Measurements from ENCODE around the gene CDC16. TPM values are rescaled to one million over a fixed set of nuclear protein-coding genes. Genes with fewer than 3 reads are reported as not detected.

The CDC16 gene
- total and polyA plus RNA-seq, 2 of the 4 experiments (the other 2 are of a cell fraction) = 41.6 to 66.6 TPM

- Histone ChIP-seq H3K4me3 (ENCODE audit: insufficient read depth, low read depth, low read length) (no peak overlapping the region), H2AK5ac (ENCODE audit: low read depth, low read length) (no peak overlapping the region), H3K9me1 (ENCODE audit: insufficient read depth, low read length) (peaks cover 13% of the 10 kb centered on the region), H3K36me3 (ENCODE audit: control insufficient read depth, insufficient read depth, low read length) (peaks cover 27% of the 10 kb centered on the region), H4K5ac (ENCODE audit: low read depth, low read length) (no peak overlapping the region), H4K20me1 (ENCODE audit: insufficient read depth, low read length) (no peaks in the 10 kb centered on the region), H2BK5ac (ENCODE audit: low read depth, low read length, poor library complexity, severe bottlenecking) (no peak overlapping the region), H4K91ac (ENCODE audit: insufficient read depth, low read depth, low read length) (no peak overlapping the region), H2BK20ac (ENCODE audit: low read depth, low read length) (no peak overlapping the region), H3K4me1 (ENCODE audit: control insufficient read depth, insufficient read depth, low read length) (peaks cover 3% of the 10 kb centered on the region), H2BK15ac (ENCODE audit: low read depth, low read length) (no peak overlapping the region), H3K27me3 (ENCODE audit: control insufficient read depth, insufficient read depth, low read length) (no peaks in the 10 kb centered on the region), H3K27ac (ENCODE audit: insufficient read depth, low read length) (no peak overlapping the region), H3K79me1 (ENCODE audit: low read depth in 1 of 2, low read length in 2 of 2) (peaks cover 14 to 41% of the 10 kb centered on the region in 2 experiments; a peak in 3 of 4 replicates), H2AFZ (replicated peaks; ENCODE audit: low read length, poor library complexity) (no peak overlapping the region), H2AK9ac (replicated peaks; ENCODE audit: low read depth, low read length, poor library complexity) (no peak overlapping the region), H4K8ac (ENCODE audit: low read depth in 2 of 2, low read length in 2 of 2) (no peak overlapping the region), H3K9ac (ENCODE audit: low read depth, low read length) (no peak overlapping the region), H3K9me3 (ENCODE audit: control insufficient read depth, insufficient read depth, low read length) (no peaks in the 10 kb centered on the region), H3K4ac (ENCODE audit: low read depth, low read length) (no peak overlapping the region), H3K4me2 (ENCODE audit: low read depth, low read length) (no peak overlapping the region), H3K56ac (ENCODE audit: extremely low read depth, insufficient read depth, low read length) (no peak overlapping the region), H3K23ac (ENCODE audit: low read depth, low read length) (no peak overlapping the region), H3K18ac (ENCODE audit: low read depth, low read length) (no peak overlapping the region), H2BK120ac (ENCODE audit: low read depth, low read length) (no peak overlapping the region), H3K14ac (replicated peaks; ENCODE audit: low read depth, low read length) (no peak overlapping the region)
- intact Hi-C loops (cut with micrococcal nuclease) (no loop called here), in situ Hi-C loops (cut with MboI; ENCODE audit: low sequenced_read_pairs) (no loop called here), dilution Hi-C loops (cut with HindIII; ENCODE audit: low sequenced_read_pairs, unreplicated experiment) (no loop called here)
- no CpG with 5 or more reads among the region's 7 CpGs for WGBS, 2 experiments (ENCODE audit: extremely low coverage in 2 of 2, insufficient read length in 1 of 2)
- DNase-seq = no peak
- BruUV-seq (replicated peaks) = no TSS peak
- no peak for TF ChIP-seq MAZ (IDR thresholded peaks at IDR 0.05; ENCODE audit: borderline replicate concordance, low read depth, low read length)
- TF ChIP-seq CTCF (conservative IDR thresholded peaks at IDR 0.05; ENCODE audit: low read depth, low read length) = no peak
- TF ChIP-seq FOS (IDR thresholded peaks at IDR 0.05; ENCODE audit: low read depth, low read length) = no peak
- no peak for TF ChIP-seq RAD21 (IDR thresholded peaks at IDR 0.05; ENCODE audit: low read length)
- TF ChIP-seq RFX5 (IDR thresholded peaks at IDR 0.05; ENCODE audit: low read depth, low read length) = no peak
- TF ChIP-seq RCOR1 (IDR thresholded peaks at IDR 0.05; ENCODE audit: insufficient replicate concordance, low read length) = no peak
- no peak for TF ChIP-seq MAFK (IDR thresholded peaks at IDR 0.05; ENCODE audit: low read depth, low read length)
- TF ChIP-seq ELK1 (IDR thresholded peaks at IDR 0.05; ENCODE audit: borderline replicate concordance, low read depth, low read length) = no peak
- no peak for ATAC-seq (ENCODE audit: low read depth)
- POLR2A ChIA-PET (ENCODE audit: unreplicated experiment) = no interaction called here
- CTCF ChIA-PET = no interaction called here
Measured at GRCh38 chr13:114275304-114275703, 40.6 kb downstream of the CDC16 start.

Data from IMR-90 (cell line).